ENCODE data around the gene RFT1. TPM values are rescaled to one million over a fixed set of nuclear protein-coding genes. Genes with fewer than 3 reads are reported as not detected.
A peak's percentile ranks its signal among the peaks of the same experiment; 100 is the strongest.

RFT1 gene
- total RNA-seq, 1 experiment from 2014 or later, result 33.6 TPM

- ATAC-seq (peak; percentile 93), DNase-seq (ENCODE audit: low read depth, low spot score) (peak; percentile 48)
- no peaks in the 10 kb centered on the region for H3K79me2 ChIP-seq (ENCODE audit: insufficient read depth, low read length)
- H3K4me1 ChIP-seq (ENCODE audit: control insufficient read depth in 1 of 2, insufficient read depth in 2 of 2, low read length in 2 of 2), result peaks cover 6 to 16% of the 10 kb centered on the region in 2 experiments; a peak in 3 of 4 replicates
- peak overlapping the region; percentile 98 for H3K4me2 ChIP-seq (ENCODE audit: low read length)
- H2AFZ ChIP-seq (ENCODE audit: low read depth, low read length, poor library complexity, severe bottlenecking), result peak overlapping the region; percentile 70
- H3K9ac ChIP-seq (ENCODE audit: low read length), result peak overlapping the region; percentile 53
- H3K4me3 ChIP-seq (replicated peaks in 1 of 2; ENCODE audit: low read depth in 1 of 2, low read length in 2 of 2), result peak overlapping the region; percentile 46 to 62
- H3K27me3 ChIP-seq (ENCODE audit: insufficient read depth, low read length), result no peaks in the 10 kb centered on the region
- H3K36me3 ChIP-seq (ENCODE audit: control insufficient read depth in 1 of 2, insufficient read depth in 2 of 2, low read length in 2 of 2), result no peaks in the 10 kb centered on the region
- ChIA-PET CTCF (interaction anchor here (1.3 kb wide), 1 partner anchor 166 kb away, joined by 3 read pairs; no protein-coding TSS in a partner anchor), RAD21 (ENCODE audit: low non-redundant PET in 1 of 2, low total read pairs in 2 of 2, uncharacterized antibody in 2 of 2, unreplicated experiment in 2 of 2) (no interaction called here), POLR2A (no interaction called here)
- H3K9me3 ChIP-seq (ENCODE audit: control insufficient read depth in 1 of 2, insufficient read depth in 1 of 2, low read depth in 1 of 2, low read length in 2 of 2), result no peaks in the 10 kb centered on the region
- BruUV-seq (replicated peaks), result no TSS peak
- intact Hi-C loops (cut with micrococcal nuclease), result loop anchor here (1.0 to 10.0 kb wide), 4 partner anchors 138 to 598 kb away; no protein-coding TSS in a partner anchor
- H3K9me2 ChIP-seq (ENCODE audit: insufficient read depth), result no peaks in the 10 kb centered on the region
- no peaks in the 10 kb centered on the region for H4K20me1 ChIP-seq (ENCODE audit: insufficient read depth)
- peak overlapping the region; percentile 47; the same call in 1 of the 2 replicates for H3K27ac ChIP-seq (ENCODE audit: low read depth, low read length)
- peak; percentile 95 for TF ChIP-seq RAD21 (IDR thresholded peaks at IDR 0.05; ENCODE audit: low read depth)
- no peak for TF ChIP-seq ZFX (IDR thresholded peaks at IDR 0.05)
- no peak for TF ChIP-seq FOSL1 (IDR thresholded peaks at IDR 0.05; ENCODE audit: low read depth)
- TF ChIP-seq SIN3A (IDR thresholded peaks at IDR 0.05; ENCODE audit: low read depth), result no peak
- no peak for TF ChIP-seq CBX3 (IDR thresholded peaks at IDR 0.05; ENCODE audit: low read depth)
- TF ChIP-seq SP1 (IDR thresholded peaks at IDR 0.05; ENCODE audit: low read depth), result no peak
- no peak for TF ChIP-seq ELF1 (IDR thresholded peaks at IDR 0.05; ENCODE audit: borderline replicate concordance, low read depth)
- TF ChIP-seq ATF3 (IDR thresholded peaks at IDR 0.05), result no peak
- TF ChIP-seq REST (IDR thresholded peaks at IDR 0.05; ENCODE audit: low read depth), result no peak
- peak; percentile 15 for TF ChIP-seq YY1 (IDR thresholded peaks at IDR 0.05; ENCODE audit: extremely low read depth, insufficient replicate concordance, low read depth, low read length)
- TF ChIP-seq MAX (IDR thresholded peaks at IDR 0.05), result no peak
- TF ChIP-seq TCF7L2 (IDR thresholded peaks at IDR 0.05; ENCODE audit: borderline replicate concordance, extremely low read depth, insufficient read depth, insufficient read length), result peak; percentile 28
- TF ChIP-seq SRF (IDR thresholded peaks at IDR 0.05; ENCODE audit: low read depth), result no peak
- no peak for TF ChIP-seq EZH2 (IDR thresholded peaks at IDR 0.05)
- TF ChIP-seq EGR1 (IDR thresholded peaks at IDR 0.05; ENCODE audit: low read depth), result no peak
- TF ChIP-seq POLR2AphosphoS5 (IDR thresholded peaks at IDR 0.05; ENCODE audit: low read depth, low read length), result peak; percentile 39; the same call in 1 of the 2 replicates
- peak; percentile 76 to 91 (median 89); a peak in 5 of 6 replicates for TF ChIP-seq CTCF (IDR thresholded peaks at IDR 0.05 in 2 of 3, conservative IDR thresholded peaks at IDR 0.05 in 1 of 3; ENCODE audit: borderline replicate concordance in 1 of 3, insufficient read depth in 1 of 3, low read depth in 2 of 3, low read length in 2 of 3)
- TF ChIP-seq ZNF274 (IDR thresholded peaks at IDR 0.05; ENCODE audit: low read depth, low read length), result no peak
- TF ChIP-seq CEBPB (IDR thresholded peaks at IDR 0.05; ENCODE audit: low read depth), result no peak
- peak; percentile 39 for TF ChIP-seq POLR2A (IDR thresholded peaks at IDR 0.05; ENCODE audit: borderline replicate concordance, extremely low read depth, insufficient read depth, insufficient read length)
- no peak for TF ChIP-seq EZH2phosphoT487 (IDR thresholded peaks at IDR 0.05; ENCODE audit: borderline replicate concordance)
Observed at GRCh38 chr3:53072653-53073552, 57.3 kb downstream of the RFT1 start.
